PC-9 (cell line): Measurements from ENCODE around the gene SPTSSA. TPM values are rescaled to one million over a fixed set of nuclear protein-coding genes. Genes with fewer than 3 reads are reported as not detected.

Experiments
- BruUV-seq: library from RNA; stranded (reverse); fragments of 400-500 nt; replicated peaks from 2 replicates; lab custom pipeline; 2021; lab: Mats Ljungman, UMichigan
- CTCF ChIA-PET: fragments of 300-600 bp; sonication (Branson Sonifier 250); formaldehyde crosslinking; loops from one replicate; lab custom pipeline; 2022; ENCODE audit warnings: antibody characterized with exemption; lab: Charles Lee
- POLR2A ChIA-PET: fragments of 300-600 bp; sonication (Branson Sonifier 250); formaldehyde crosslinking; loops from one replicate; lab custom pipeline; 2022; ENCODE audit warnings: antibody characterized with exemption; ENCODE audit not compliant: unreplicated experiment; lab: Charles Lee
- DNase-seq, 2 experiments: peaks; one replicate each; pipeline versions ENCODE4 v3.0.0 to v3.0.0-alpha.2; 2015 to 2022; ENCODE audit warnings: mixed read lengths in 1 of 2
- H2AFZ ChIP-seq: fragments of 200-600 bp; sonication (generic); 2 replicates; pipeline ENCODE4 v1.8.1; 2017; ENCODE audit warnings: antibody characterized with exemption
- H3F3A ChIP-seq: fragments of 200-600 bp; sonication (generic); 2 replicates; pipeline ENCODE4 v1.8.1; 2017; ENCODE audit warnings: antibody characterized with exemption, mild to moderate bottlenecking, low read depth; ENCODE audit not compliant: insufficient read depth
- H3K27ac ChIP-seq: fragments of 200-600 bp; sonication (generic); 2 replicates; pipeline ENCODE4 v1.6.1; 2016; ENCODE audit warnings: mixed run types
- H3K27me3 ChIP-seq: fragments of 200-600 bp; sonication (generic); 2 replicates; pipeline ENCODE4 v1.6.1; 2016; ENCODE audit warnings: low read depth, mixed run types; ENCODE audit not compliant: insufficient read depth
- H3K36me3 ChIP-seq: fragments of 200-600 bp; sonication (generic); 2 replicates; pipeline ENCODE4 v1.6.1; 2016; ENCODE audit warnings: low read depth, mixed run types
- H3K4me1 ChIP-seq: fragments of 200-600 bp; sonication (generic); replicated peaks from 2 replicates; pipeline ENCODE4 v1.6.1; 2016; ENCODE audit warnings: mixed run types; ENCODE audit not compliant: insufficient read depth
- H3K4me2 ChIP-seq: fragments of 200-600 bp; sonication (generic); 2 replicates; pipeline ENCODE4 v1.6.1; 2017; ENCODE audit warnings: mixed run types
- H3K4me3 ChIP-seq: fragments of 200-600 bp; sonication (generic); 2 replicates; pipeline ENCODE4 v1.6.1; 2016; ENCODE audit warnings: mixed run types
- H3K79me2 ChIP-seq: fragments of 200-600 bp; sonication (generic); 2 replicates; pipeline ENCODE4 v1.6.1; 2017; ENCODE audit warnings: low read depth, mixed run types
- H3K9me2 ChIP-seq: fragments of 200-600 bp; sonication (generic); 2 replicates; pipeline ENCODE4 v1.8.1; 2017; ENCODE audit warnings: mild to moderate bottlenecking; ENCODE audit not compliant: insufficient read depth
- H3K9me3 ChIP-seq: fragments of 200-600 bp; sonication (generic); 2 replicates; pipeline ENCODE4 v1.8.1; 2016; ENCODE audit warnings: low read depth; ENCODE audit not compliant: insufficient read depth
- H4K20me1 ChIP-seq: fragments of 200-600 bp; sonication (generic); 2 replicates; pipeline ENCODE4 v1.8.1; 2017; ENCODE audit not compliant: insufficient read depth
- CTCF ChIP-seq: fragments of 200-600 bp; sonication (generic); conservative IDR thresholded peaks from 2 replicates; pipeline ENCODE4 v1.6.1; 2017; ENCODE audit warnings: mixed run types, antibody characterized with exemption, mild to moderate bottlenecking, moderate library complexity
- EZH2 ChIP-seq: fragments of 200-600 bp; sonication (generic); IDR thresholded peaks from 2 replicates; pipeline ENCODE4 v1.8.0; 2017; ENCODE audit warnings: antibody characterized with exemption, low read depth
- intact Hi-C: fragments of 100-400 bp; cut with micrococcal nuclease; formaldehyde crosslinking; loops from one replicate; pipeline ENCODE4 v1.10.0; 2022; ENCODE audit not compliant: unreplicated experiment
- total RNA-seq: library from RNA; stranded (reverse); gene quantifications from 2 replicates; pipeline ENCODE4 v1.2.3, GENCODE V29; 2021

The SPTSSA gene
- total RNA-seq, 1 experiment from 2014 or later = 21.6 TPM

- CTCF ChIA-PET = no interaction called here
- Histone ChIP-seq H3K27me3 (no peaks in the 10 kb centered on the region), H3F3A (no peaks in the 10 kb centered on the region), H4K20me1 (no peaks in the 10 kb centered on the region), H3K4me1 (no peaks in the 10 kb centered on the region), H2AFZ (no peak overlapping the region), H3K27ac (no peak overlapping the region), H3K36me3 (no peaks in the 10 kb centered on the region), H3K9me2 (no peaks in the 10 kb centered on the region), H3K79me2 (no peaks in the 10 kb centered on the region), H3K9me3 (no peaks in the 10 kb centered on the region), H3K4me2 (no peak overlapping the region), H3K4me3 (no peak overlapping the region)
- POLR2A ChIA-PET = interaction anchor here (0.7 kb wide), 1 partner anchor 25 kb away, joined by 3 read pairs; no protein-coding TSS in a partner anchor
- BruUV-seq = no TSS peak
- TF ChIP-seq EZH2 = no peak
- TF ChIP-seq CTCF = no peak
- intact Hi-C loops = no loop called here
- DNase-seq = no peak
Measured at GRCh38 chr14:34403646-34404045, 58.4 kb downstream of the SPTSSA start.

GRCh38 chr14:34398024-34398423, 64.0 kb downstream of the SPTSSA start:
- H3K4me2 ChIP-seq = no peak overlapping the region
- no peaks in the 10 kb centered on the region for H3K9me2 ChIP-seq
- H3K27me3 ChIP-seq = no peaks in the 10 kb centered on the region
- no peaks in the 10 kb centered on the region for H4K20me1 ChIP-seq
- intact Hi-C loops = no loop called here
- H3K36me3 ChIP-seq = no peaks in the 10 kb centered on the region
- H3F3A ChIP-seq = no peaks in the 10 kb centered on the region
- DNase-seq = no peak
- ChIA-PET POLR2A (no interaction called here), CTCF (no interaction called here)
- no peaks in the 10 kb centered on the region for H3K79me2 ChIP-seq
- no peak overlapping the region for H3K27ac ChIP-seq
- BruUV-seq = no TSS peak
- no peak for TF ChIP-seq EZH2
- TF ChIP-seq CTCF = no peak
- no peak overlapping the region for H2AFZ ChIP-seq
- H3K9me3 ChIP-seq = no peaks in the 10 kb centered on the region
- H3K4me1 ChIP-seq = no peaks in the 10 kb centered on the region
- no peak overlapping the region for H3K4me3 ChIP-seq

GRCh38 chr14:34387974-34388516, 74.0 kb downstream of the SPTSSA start:
- H3K4me3 ChIP-seq = no peak overlapping the region
- no peaks in the 10 kb centered on the region for H3K9me3 ChIP-seq
- H4K20me1 ChIP-seq = no peaks in the 10 kb centered on the region
- no peak overlapping the region for H3K4me2 ChIP-seq
- H3K36me3 ChIP-seq = no peaks in the 10 kb centered on the region
- H3K27ac ChIP-seq = no peak overlapping the region
- no peak for TF ChIP-seq CTCF
- no peak for TF ChIP-seq EZH2
- H2AFZ ChIP-seq = no peak overlapping the region
- ChIA-PET CTCF (no interaction called here), POLR2A (no interaction called here)
- no peak for DNase-seq
- H3K9me2 ChIP-seq = no peaks in the 10 kb centered on the region
- intact Hi-C loops = no loop called here
- no peaks in the 10 kb centered on the region for H3F3A ChIP-seq
- no TSS peak for BruUV-seq
- H3K79me2 ChIP-seq = no peaks in the 10 kb centered on the region
- H3K4me1 ChIP-seq = no peaks in the 10 kb centered on the region
- H3K27me3 ChIP-seq = no peaks in the 10 kb centered on the region
